Islet precursor cell (in vitro differentiated cells): ENCODE data around the gene WDFY4.
"Not testable (repeated sequence)": the region's sequence is repeated elsewhere in the genome, so short reads cannot be mapped to it uniquely, and the experiment has no call there.

Experiments
- DNase-seq: peaks from one replicate; pipeline ENCODE4 v3.0.0-alpha.2; 2018

The WDFY4 gene

DNA sequence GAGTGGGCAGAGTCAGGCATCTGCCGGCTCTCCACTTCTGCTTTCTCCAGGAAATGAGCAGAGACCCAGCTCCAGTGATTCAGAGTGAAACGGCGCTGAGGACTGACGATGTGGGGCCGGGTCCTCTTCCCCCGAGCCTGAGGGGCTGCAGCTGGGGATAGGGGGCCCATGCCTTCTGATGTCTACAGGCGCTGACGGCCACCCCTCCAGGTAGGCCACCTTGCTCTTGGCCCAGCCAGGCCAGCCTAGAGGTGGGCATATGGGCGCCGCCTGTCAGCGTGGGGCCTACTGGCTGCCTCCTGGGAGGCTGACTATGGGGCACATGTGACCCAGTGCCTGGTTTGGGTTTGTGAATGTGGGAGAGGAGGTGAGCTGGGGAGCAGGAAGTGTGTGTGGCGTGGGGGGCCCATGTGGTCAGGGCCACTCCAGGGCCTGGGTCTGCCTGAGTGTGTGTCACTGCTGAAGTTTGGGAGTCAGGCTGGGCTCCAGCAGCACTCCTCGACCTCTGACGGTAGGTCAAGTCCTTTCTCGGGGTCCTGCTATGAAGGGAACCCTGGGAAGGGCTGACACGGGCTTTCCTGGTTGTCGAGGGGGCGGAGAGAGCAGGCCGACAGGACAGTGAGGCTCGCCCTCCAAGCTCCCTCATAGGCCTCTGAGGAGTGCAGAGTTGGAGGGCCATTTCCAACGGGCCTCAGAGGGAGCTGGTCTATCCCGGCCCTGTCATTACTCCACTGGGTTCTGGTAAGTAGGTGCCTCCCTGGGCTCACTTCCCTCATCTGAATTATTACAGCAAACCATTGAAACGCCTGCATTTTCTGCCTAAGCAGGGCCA lies at the start of gene WDFY4:
Gene WDFY4, plus strand, starts transcription at position 82 of the 832 bp plus-strand sequence. CDS start 24,860 bp downstream, outside the sequence.
- DNase-seq, result peak; percentile 44

GRCh38 chr10:48634984-48635557 lies 49.6 kb upstream of the WDFY4 start:
- DNase-seq, result peak; percentile 37

GRCh38 chr10:48636231-48636630 lies 48.4 kb upstream of the WDFY4 start:
- no peak for DNase-seq

DNA sequence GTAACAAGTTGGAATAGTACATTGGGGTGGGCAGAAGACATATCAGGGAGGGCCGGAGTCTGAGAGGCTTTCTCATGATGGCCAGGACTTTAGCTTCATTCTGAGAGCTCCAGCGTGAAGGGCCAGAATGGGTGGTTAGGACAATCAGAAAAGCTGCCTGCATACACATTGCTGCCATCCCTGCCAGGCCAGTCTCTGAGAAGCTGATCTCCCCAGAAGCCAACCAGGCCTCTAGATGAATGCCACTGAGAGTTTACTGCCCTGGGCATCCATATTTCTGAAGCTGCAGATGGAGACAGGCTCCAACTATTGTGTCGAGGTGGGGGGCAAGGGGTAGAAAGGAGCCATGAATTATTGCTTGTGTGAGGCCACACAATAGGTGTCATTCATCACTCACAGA lies 47.8 kb upstream of the WDFY4 start:
- peak; percentile 13 for DNase-seq

GRCh38 chr10:48638158-48638557 lies 46.5 kb upstream of the WDFY4 start:
- DNase-seq, result peak; percentile 21

- no peak for DNase-seq
These were observed 45.7 kb upstream of the WDFY4 start for GRCh38 chr10:48638739-48639527.

DNA sequence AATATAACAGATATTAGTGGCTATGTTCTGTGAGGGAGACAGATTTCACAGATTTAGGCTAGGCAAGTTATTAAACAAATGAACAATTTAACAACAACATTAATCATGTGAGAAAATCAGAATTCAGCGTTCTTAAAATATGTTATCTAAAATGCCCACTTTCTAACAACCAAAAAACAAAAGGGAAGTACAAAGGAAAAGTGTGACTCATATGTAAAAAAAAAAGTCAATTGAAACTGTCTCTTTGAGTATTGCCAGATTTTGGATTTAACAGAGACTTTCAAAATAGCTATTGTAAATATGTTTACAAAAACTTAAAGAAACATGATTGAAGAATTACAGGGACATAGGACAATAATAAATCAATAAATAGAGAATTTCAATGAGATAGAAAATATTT lies 45.0 kb upstream of the WDFY4 start:
- DNase-seq, result no peak

GRCh38 chr10:48640326-48640725 lies 44.3 kb upstream of the WDFY4 start:
- DNase-seq, result no peak

- not testable (repeated sequence) for DNase-seq
These were observed 43.5 kb upstream of the WDFY4 start for GRCh38 chr10:48641099-48641690.

DNA sequence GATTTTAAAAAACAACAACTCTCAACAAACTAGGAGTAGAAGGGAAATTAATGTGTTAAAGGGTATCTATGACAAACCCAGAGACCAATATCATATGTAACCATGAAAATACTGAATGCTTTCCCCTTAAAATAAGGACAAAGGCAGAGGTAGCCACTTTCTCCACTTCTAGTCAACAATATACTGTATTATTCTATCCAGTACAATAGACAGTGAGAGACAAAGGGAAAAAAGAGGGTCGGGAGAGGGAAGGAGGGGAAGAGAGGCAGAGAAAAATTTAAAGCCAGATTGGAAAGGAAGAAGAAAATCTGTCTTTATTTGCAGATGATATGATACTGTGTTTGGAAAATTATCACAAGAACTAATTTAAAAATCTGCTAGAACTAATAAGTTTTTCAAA lies 39.1 kb upstream of the WDFY4 start:
- no peak for DNase-seq

GRCh38 chr10:48647073-48647472 lies 37.6 kb upstream of the WDFY4 start:
- DNase-seq, result peak; percentile 9

DNA sequence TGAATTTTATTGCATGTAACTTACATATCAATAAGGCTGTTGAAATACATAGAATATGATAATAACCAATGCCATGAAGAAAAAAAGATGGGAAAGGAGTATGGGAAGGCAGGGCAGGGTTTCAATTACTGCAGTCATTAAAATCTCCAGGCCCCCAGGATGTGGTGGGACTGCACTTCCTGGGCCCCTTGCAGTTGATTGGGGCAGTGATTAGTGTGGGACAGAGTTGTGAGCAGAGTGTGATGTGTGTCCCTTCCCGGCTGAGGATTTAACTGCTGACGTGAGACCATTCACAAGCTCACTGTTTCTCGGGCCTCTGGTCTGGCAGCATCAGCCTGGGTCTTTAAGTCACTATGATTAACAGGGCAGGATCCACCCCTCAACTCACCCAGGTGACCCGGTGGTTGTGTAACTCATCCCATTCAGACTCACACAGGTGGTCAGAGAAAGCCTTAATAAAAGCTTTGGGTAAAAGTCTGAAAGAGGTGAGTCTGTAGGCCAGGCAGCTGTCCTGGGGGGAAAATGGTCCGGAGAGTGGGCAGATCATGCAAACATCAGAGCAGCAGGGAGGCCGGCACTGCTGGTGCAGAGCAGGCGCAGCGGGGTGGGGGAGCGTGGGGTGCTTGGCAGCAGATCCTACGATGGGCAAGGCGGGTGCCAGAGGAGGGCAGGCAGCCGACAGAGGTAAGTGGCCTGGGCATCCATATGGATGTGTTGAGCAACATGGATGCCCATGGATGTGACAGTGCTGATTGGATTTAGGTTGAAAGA lies 36.3 kb upstream of the WDFY4 start:
- peak; percentile 45 for DNase-seq

GRCh38 chr10:48649349-48649944 lies 35.2 kb upstream of the WDFY4 start:
- peak; percentile 53 for DNase-seq

GRCh38 chr10:48651293-48651692 lies 33.4 kb upstream of the WDFY4 start:
- no peak for DNase-seq

GRCh38 chr10:48651839-48652238 lies 32.8 kb upstream of the WDFY4 start:
- peak; percentile 34 for DNase-seq

DNA sequence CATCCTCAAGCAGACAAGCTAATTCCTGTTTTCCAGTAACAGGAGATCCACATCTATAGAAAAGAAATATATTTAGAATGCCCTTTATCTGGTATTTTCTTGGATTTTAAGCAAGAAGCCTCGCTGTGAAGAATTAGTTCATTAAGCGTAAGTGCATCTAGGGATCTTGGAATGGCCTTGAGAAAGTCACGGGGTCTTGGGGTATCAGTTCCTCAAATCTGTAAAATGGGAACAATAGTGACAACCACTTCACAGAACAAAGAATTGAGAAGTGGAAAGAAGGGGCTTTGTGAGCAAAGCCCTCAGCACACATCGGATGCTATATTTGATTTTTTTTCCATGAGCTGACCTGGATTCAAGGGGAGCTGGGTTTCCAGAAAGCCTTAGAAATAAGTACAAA lies 32.3 kb upstream of the WDFY4 start:
- DNase-seq, result no peak

- DNase-seq, result peak; percentile 38
These were observed 31.3 kb upstream of the WDFY4 start for GRCh38 chr10:48653347-48653746.

DNA sequence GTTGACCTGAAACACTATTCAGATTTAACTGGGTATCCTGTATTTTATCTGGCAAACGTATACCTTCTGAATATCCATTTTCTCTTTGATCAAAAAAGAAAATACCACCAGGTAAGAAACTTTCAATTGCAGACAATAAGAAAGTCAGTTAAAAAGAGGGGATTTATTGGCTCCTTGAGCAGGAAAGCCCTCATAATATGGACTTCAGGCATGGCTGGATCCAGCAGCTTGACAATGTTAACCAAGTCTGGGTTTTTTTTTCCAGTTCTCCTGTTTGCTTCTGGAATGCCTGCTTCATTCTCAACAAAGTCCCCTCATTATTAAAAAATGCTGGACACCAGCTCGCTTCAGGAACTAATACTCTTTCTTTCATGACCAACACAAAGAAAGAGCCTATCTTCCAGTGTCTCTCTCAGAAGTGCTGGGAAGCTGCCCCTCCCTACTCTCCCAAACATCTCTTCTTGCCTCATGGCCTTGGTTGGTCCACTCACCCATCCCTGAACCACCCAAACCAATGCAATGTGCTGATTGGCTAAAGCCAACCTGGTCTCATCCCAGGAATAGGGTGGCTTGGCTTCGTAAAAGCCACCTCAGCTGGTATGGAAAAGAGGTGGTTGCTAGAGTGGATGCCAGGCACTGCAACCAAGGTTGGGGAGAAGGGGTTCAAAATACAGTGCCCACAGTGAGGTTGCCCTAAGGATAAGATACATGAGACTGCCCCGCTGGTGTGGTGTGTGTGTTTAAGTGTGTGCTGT lies 30.6 kb upstream of the WDFY4 start:
- peak; percentile 37 for DNase-seq

GRCh38 chr10:48655411-48656240 lies 29.0 kb upstream of the WDFY4 start:
- DNase-seq, result peak; percentile 42

GRCh38 chr10:48656241-48656913 lies 28.3 kb upstream of the WDFY4 start:
- peak; percentile 95 for DNase-seq
